Motor neuron (in vitro differentiated cells): Measurements from ENCODE around the gene ACACB. TPM values are rescaled to one million over a fixed set of nuclear protein-coding genes. Genes with fewer than 3 reads are reported as not detected.
"Not testable (repeated sequence)": the region's sequence is repeated elsewhere in the genome, so short reads cannot be mapped to it uniquely, and the experiment has no call there.

Experiments
- ATAC-seq, 8 experiments: fragments of 200-7000 bp; cut with Tn5 transposase; replicated peaks in 6 of 8; 2 replicates each; pipeline ENCODE4 v1.8.0; 2021; ENCODE audit warnings: mild to moderate bottlenecking in 8 of 8, moderate library complexity in 8 of 8
- H3K27ac ChIP-seq, 2 donors: fragments of 250-450 bp; sonication (Bioruptor Pico); 2 replicates each; pipeline ENCODE4 v1.9.0; 2021; ENCODE audit warnings: antibody characterized with exemption in 2 of 2, mild to moderate bottlenecking in 2 of 2, moderate library complexity in 1 of 2
- H3K4me1 ChIP-seq, 2 donors: fragments of 250-450 bp; sonication (Bioruptor Pico); replicated peaks in 1 of 2; 2 replicates each; pipeline ENCODE4 v1.6.1; 2021; ENCODE audit warnings: antibody characterized with exemption in 2 of 2, mild to moderate bottlenecking in 2 of 2, moderate library complexity in 1 of 2
- H3K4me3 ChIP-seq, 5 donors: fragments of 250-450 bp; sonication (Bioruptor Pico); 2 replicates each; pipeline ENCODE4 v1.9.0; 2021; ENCODE audit warnings: antibody characterized with exemption in 5 of 5, mild to moderate bottlenecking in 5 of 5, moderate library complexity in 4 of 5
- WGBS, 10 experiments: fragments of 450-650 bp; shearing (Covaris generic); methylation state at CpG; one replicate each; pipeline ENCODE4 v1.0.0; 2022; 5-methylcytosine and 5-hydroxymethylcytosine counted together
- in situ Hi-C, 9 experiments: fragments of 400-800 bp; cut with MboI; loops; one replicate each; pipeline ENCODE4 v1.15.0; 2021; ENCODE audit warnings: low sequenced_read_pairs in 9 of 9, low pct_unique_long_range_greater_than_20kb in 2 of 9; ENCODE audit not compliant: unreplicated experiment in 9 of 9
- total RNA-seq, 8 experiments: library from RNA; unstranded; fragments of 300-600 nt; gene quantifications; 2 replicates each; pipeline versions ENCODE4 v1.2.3 to v1.2.4, GENCODE V29; 2022

Gene ACACB
- total RNA-seq, 8 experiments from 2014 or later = 1.9 to 8.0 (median 4.2) TPM

- in situ Hi-C loops = no loop called here
- H3K4me1 ChIP-seq = no peaks in the 10 kb centered on the region
- WGBS, 10 experiments = 76 to 94% (median 85%) methylated on average over 1 to 4 of the region's 6 CpGs; no CpG with 5 or more reads in 2 of the 10 experiments
- H3K4me3 ChIP-seq = no peak overlapping the region
- ATAC-seq = peak in 1 of 8 experiments; percentile 67
- no peak overlapping the region for H3K27ac ChIP-seq
Observed at GRCh38 chr12:109169686-109170085, 53.3 kb downstream of the ACACB start.

DNA sequence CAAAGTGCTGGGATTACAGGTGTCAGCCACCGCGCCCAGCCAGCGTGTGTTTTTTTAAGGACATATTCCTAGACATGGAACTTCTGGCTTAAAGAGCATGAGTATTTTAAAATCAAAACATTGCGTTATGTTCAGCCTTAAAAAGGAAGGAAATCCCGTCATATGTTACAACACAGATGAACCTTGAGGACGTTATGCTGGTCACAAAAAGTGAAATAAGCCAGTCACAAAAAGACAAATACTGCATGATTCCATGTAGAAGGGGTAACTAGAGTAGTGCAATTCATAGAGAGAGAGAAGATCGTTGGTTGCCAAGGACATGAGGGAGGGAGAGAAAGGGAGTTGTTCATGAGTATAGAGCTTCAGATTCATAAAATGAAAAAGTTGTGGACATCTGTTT is 53.9 kb downstream of the ACACB start:
- no peak overlapping the region for H3K4me3 ChIP-seq
- in situ Hi-C loops = no loop called here
- no peak overlapping the region for H3K27ac ChIP-seq
- no peak for ATAC-seq
- WGBS, 10 experiments = 65 to 98% (median 89%) methylated on average over 2 to 6 of the region's 7 CpGs
- no peaks in the 10 kb centered on the region for H3K4me1 ChIP-seq

- in situ Hi-C loops, ATAC-seq: not testable (repeated sequence)
- 75 to 100% (median 88%) methylated on average over 1 to 6 of the region's 6 CpGs for WGBS, 10 experiments
Observed at GRCh38 chr12:109172787-109173186, 56.4 kb downstream of the ACACB start.

GRCh38 chr12:109173443-109174240 is 57.3 kb downstream of the ACACB start:
- no peak for ATAC-seq
- WGBS, 10 experiments = 80 to 100% (median 93%) methylated on average over 1 to 14 of the region's 17 CpGs
- H3K4me3 ChIP-seq = no peak overlapping the region
- no peak overlapping the region for H3K27ac ChIP-seq
- in situ Hi-C loops = no loop called here
- H3K4me1 ChIP-seq = no peaks in the 10 kb centered on the region

More at GRCh38 chr12:109172787-109173186, 56.4 kb downstream of the ACACB start:
- H3K4me3 ChIP-seq, H3K27ac ChIP-seq, H3K4me1 ChIP-seq: not testable (repeated sequence)

- in situ Hi-C loops = no loop called here
- no peak for ATAC-seq
- WGBS, 10 experiments = 9 to 100% (median 61%) methylated on average over 1 of the region's 1 CpG; no CpG with 5 or more reads in 4 of the 10 experiments
Observed at GRCh38 chr12:109174468-109174867, 58.1 kb downstream of the ACACB start.

DNA sequence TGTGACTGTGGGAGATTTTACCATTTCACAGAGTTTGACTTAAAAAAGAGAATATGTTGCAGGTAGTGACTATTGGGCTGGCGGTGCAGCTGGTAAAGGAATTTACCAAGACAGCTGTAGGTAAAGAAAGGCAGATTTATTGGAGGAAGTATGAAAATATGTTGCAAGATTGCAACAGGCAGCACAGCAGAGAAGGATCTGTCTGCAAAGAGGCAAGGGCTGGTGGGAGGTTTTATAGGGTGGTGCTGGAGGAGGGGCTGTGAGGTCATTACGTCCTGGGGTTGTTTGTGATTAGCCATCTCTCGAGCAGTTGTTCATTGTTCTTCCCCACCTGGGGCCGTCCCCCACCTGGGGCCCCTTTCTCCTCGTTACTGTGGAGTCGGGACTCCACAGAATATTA is 62.1 kb downstream of the ACACB start:
- in situ Hi-C loops = no loop called here

More at GRCh38 chr12:109174468-109174867, 58.1 kb downstream of the ACACB start:
- no peaks in the 10 kb centered on the region for H3K4me1 ChIP-seq
- H3K27ac ChIP-seq = no peak overlapping the region
- H3K4me3 ChIP-seq = no peak overlapping the region

GRCh38 chr12:109179927-109180326 is 63.5 kb downstream of the ACACB start:
- H3K27ac ChIP-seq = no peak overlapping the region
- no peak for ATAC-seq
- WGBS, 10 experiments = 52 to 97% (median 80%) methylated on average over 1 to 6 of the region's 6 CpGs; no CpG with 5 or more reads in 3 of the 10 experiments

More for the DNA sequence above, 62.1 kb downstream of the ACACB start:
- ATAC-seq = no peak
- no peak overlapping the region for H3K27ac ChIP-seq
- H3K4me3 ChIP-seq = no peak overlapping the region
- WGBS, 10 experiments = 82 to 100% (median 96%) methylated on average over 1 to 5 of the region's 6 CpGs; no CpG with 5 or more reads in 2 of the 10 experiments
- H3K4me1 ChIP-seq = no peaks in the 10 kb centered on the region

GRCh38 chr12:109182041-109182839 is 65.9 kb downstream of the ACACB start:
- H3K4me3 ChIP-seq = no peak overlapping the region
- H3K4me1 ChIP-seq = no peaks in the 10 kb centered on the region
- ATAC-seq = peak in 2 of 8 experiments; percentile 86 to 97
- in situ Hi-C loops = no loop called here
- 0 to 100% (median 80%) methylated on average over 1 to 5 of the region's 7 CpGs; no CpG with 5 or more reads in 1 of the 10 experiments for WGBS, 10 experiments
- H3K27ac ChIP-seq = no peak overlapping the region

More at GRCh38 chr12:109179927-109180326, 63.5 kb downstream of the ACACB start:
- H3K4me3 ChIP-seq = no peak overlapping the region
- in situ Hi-C loops = no loop called here
- no peaks in the 10 kb centered on the region for H3K4me1 ChIP-seq

- Histone ChIP-seq H3K27ac (no peak overlapping the region), H3K4me3 (no peak overlapping the region), H3K4me1 (no peaks in the 10 kb centered on the region)
- 28 to 100% (median 97%) methylated on average over 2 to 9 of the region's 12 CpGs; no CpG with 5 or more reads in 5 of the 10 experiments for WGBS, 10 experiments
- in situ Hi-C loops = no loop called here
- no peak for ATAC-seq
Observed at GRCh38 chr12:109185441-109185840, 69.1 kb downstream of the ACACB start.

GRCh38 chr12:109186993-109187653 is 70.7 kb downstream of the ACACB start:
- Histone ChIP-seq H3K4me3 (no peak overlapping the region), H3K27ac (no peak overlapping the region), H3K4me1 (no peaks in the 10 kb centered on the region)
- WGBS, 10 experiments = 54 to 100% (median 82%) methylated on average over 3 to 5 of the region's 10 CpGs; no CpG with 5 or more reads in 2 of the 10 experiments
- ATAC-seq = no peak
- in situ Hi-C loops = no loop called here

GRCh38 chr12:109188108-109188712 is 71.8 kb downstream of the ACACB start:
- Histone ChIP-seq H3K4me1 (no peaks in the 10 kb centered on the region), H3K27ac (no peak overlapping the region), H3K4me3 (no peak overlapping the region)
- 0 to 100% (median 75%) methylated on average over 1 to 2 of the region's 4 CpGs; no CpG with 5 or more reads in 6 of the 10 experiments for WGBS, 10 experiments
- in situ Hi-C loops = no loop called here
- no peak for ATAC-seq

DNA sequence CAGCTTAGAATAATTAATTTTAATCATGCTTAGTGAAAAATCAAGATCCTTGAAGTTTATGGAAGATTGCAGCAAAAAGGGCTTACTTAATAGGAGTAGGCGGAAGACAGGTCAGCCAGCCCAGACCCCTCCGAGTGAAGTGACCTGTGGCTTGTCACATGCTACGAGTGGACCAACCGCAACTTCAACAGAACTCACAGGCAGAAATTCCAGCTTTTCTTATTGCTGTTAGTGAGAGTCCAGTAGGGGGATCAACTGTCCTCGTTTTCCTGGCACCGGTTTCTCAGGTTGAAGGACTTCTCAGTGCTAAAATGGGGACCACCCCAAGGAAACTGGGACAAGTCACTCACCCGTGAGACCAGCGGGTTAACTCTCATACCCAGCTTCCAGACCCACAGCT is 72.9 kb downstream of the ACACB start:
- ATAC-seq = no peak
- in situ Hi-C loops = no loop called here
- WGBS, 10 experiments = 60 to 100% (median 87%) methylated on average over 1 to 8 of the region's 8 CpGs; no CpG with 5 or more reads in 1 of the 10 experiments
- Histone ChIP-seq H3K4me1 (no peaks in the 10 kb centered on the region), H3K4me3 (no peak overlapping the region), H3K27ac (no peak overlapping the region)
